ENCODE measurements around the gene CST4.

DNA sequence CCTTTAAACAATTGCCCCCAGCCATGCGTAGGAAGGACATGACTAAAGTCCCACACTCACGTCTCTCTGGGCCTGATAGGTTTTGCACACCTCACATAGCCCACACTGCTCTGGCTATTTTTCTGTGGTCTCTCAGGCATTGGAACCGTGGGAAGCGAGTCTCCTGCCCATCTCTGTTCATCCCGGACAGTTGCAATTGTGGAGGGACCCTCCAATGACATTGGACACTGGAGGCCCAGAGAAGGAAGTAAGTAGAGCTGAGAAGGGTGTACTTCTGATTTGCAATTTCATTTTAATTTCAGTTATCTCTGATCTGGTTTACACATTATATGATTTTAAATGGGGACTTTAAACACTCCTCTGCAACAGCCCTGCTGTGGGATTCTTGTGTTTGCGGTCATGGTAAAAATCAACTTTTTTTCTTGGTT lies 27.8 kb downstream of the CST4 start:
- TF ChIP-seq EZH2 (IDR thresholded peaks at IDR 0.05) (no peak), POLR2AphosphoS5 (IDR thresholded peaks at IDR 0.05; ENCODE audit: borderline replicate concordance, low read depth, low read length) (no peak), FOXP2 (optimal IDR thresholded peaks at IDR 0.05; ENCODE audit: control extremely low read depth, extremely low read length, insufficient read depth) (no peak)

Measured in SK-N-MC (cell line).